Colonic mucosa (tissue), 4 donors: Measurements from ENCODE around the gene PTPRN2. TPM values are rescaled to one million over a fixed set of nuclear protein-coding genes. Genes with fewer than 3 reads are reported as not detected.

Source experiments
- DNase-seq: peaks from one replicate; pipeline ENCODE4 v3.0.0-alpha.2; 2020
- H3K27ac ChIP-seq: fragments of 200-600 bp; one replicate; pipeline ENCODE4 v1.8.0; 2021
- H3K27me3 ChIP-seq: fragments of 200-600 bp; one replicate; pipeline ENCODE4 v1.8.0; 2021
- H3K36me3 ChIP-seq: fragments of 200-600 bp; one replicate; pipeline ENCODE4 v1.8.0; 2021
- H3K4me1 ChIP-seq: fragments of 200-600 bp; one replicate; pipeline ENCODE4 v1.8.0; 2021; ENCODE audit warnings: mild to moderate bottlenecking
- H3K4me3 ChIP-seq: fragments of 200-600 bp; one replicate; pipeline ENCODE4 v1.8.0; 2021
- H3K9ac ChIP-seq, 2 donors: one replicate each; pipeline ENCODE4 v1.7.0; 2013; ENCODE audit warnings: control low read depth in 2 of 2, low read depth in 2 of 2, low read length in 2 of 2
- H3K9me3 ChIP-seq: fragments of 200-600 bp; one replicate; pipeline ENCODE4 v1.8.0; 2021
- CTCF ChIP-seq: fragments of 200-600 bp; IDR thresholded peaks from one replicate; pipeline ENCODE4 v1.8.0; 2022; ENCODE audit warnings: antibody characterized with exemption, mild to moderate bottlenecking
- intact Hi-C: fragments of 100-400 bp; cut with DNase I; formaldehyde crosslinking; loops from one replicate; pipeline ENCODE4 v1.14.1; 2022
- total RNA-seq, 2 donors: library from RNA; stranded (reverse); fragmentation: NEBNext Ultra II Directional in 1 of 2; extraction: Animal tissue kit (Norgen Biotek cat#: 25700) in 1 of 2; gene quantifications; one replicate each; pipeline ENCODE4 v1.2.1, GENCODE V29; 2021
- donor health status: healthy.
- donor health status: DM: no; HTN: no; CAD: no.
- donor health status: DM: no; HTN: no; CAD: no.

The PTPRN2 gene
- total RNA-seq, 2 donors from 2014 or later, result 14.7 to 21.6 TPM

GRCh38 chr7:157653827-157654207, 933.8 kb downstream of the PTPRN2 start:
- Histone ChIP-seq H3K27ac (no peak overlapping the region), H3K36me3 (no peaks in the 10 kb centered on the region), H3K4me1 (no peaks in the 10 kb centered on the region), H3K27me3 (no peaks in the 10 kb centered on the region), H3K9ac (no peak overlapping the region), H3K4me3 (no peak overlapping the region), H3K9me3 (no peaks in the 10 kb centered on the region)
- intact Hi-C loops, result no loop called here
- TF ChIP-seq CTCF, result no peak
- no peak for DNase-seq

- no peak overlapping the region for H3K4me3 ChIP-seq
- DNase-seq, result no peak
- no peaks in the 10 kb centered on the region for H3K36me3 ChIP-seq
- intact Hi-C loops, result no loop called here
- no peak overlapping the region for H3K27ac ChIP-seq
- TF ChIP-seq CTCF, result no peak
- no peak overlapping the region for H3K9ac ChIP-seq
- no peaks in the 10 kb centered on the region for H3K9me3 ChIP-seq
- H3K27me3 ChIP-seq, result no peaks in the 10 kb centered on the region
- H3K4me1 ChIP-seq, result no peaks in the 10 kb centered on the region
Observed at GRCh38 chr7:157652954-157653826, 934.4 kb downstream of the PTPRN2 start.

- intact Hi-C loops, result no loop called here
- Histone ChIP-seq H3K27me3 (no peaks in the 10 kb centered on the region), H3K9me3 (no peaks in the 10 kb centered on the region), H3K4me3 (no peak overlapping the region), H3K4me1 (no peaks in the 10 kb centered on the region), H3K36me3 (no peaks in the 10 kb centered on the region), H3K27ac (no peak overlapping the region), H3K9ac (no peak overlapping the region)
- DNase-seq, result no peak
- no peak for TF ChIP-seq CTCF
Observed at GRCh38 chr7:157652161-157652953, 935.3 kb downstream of the PTPRN2 start.

- H3K36me3 ChIP-seq, result no peaks in the 10 kb centered on the region
- H3K27ac ChIP-seq, result no peak overlapping the region
- H3K4me3 ChIP-seq, result no peak overlapping the region
- no peak for DNase-seq
- H3K9me3 ChIP-seq, result no peaks in the 10 kb centered on the region
- no peaks in the 10 kb centered on the region for H3K4me1 ChIP-seq
- TF ChIP-seq CTCF, result no peak
- no peak overlapping the region for H3K9ac ChIP-seq
- no peaks in the 10 kb centered on the region for H3K27me3 ChIP-seq
- intact Hi-C loops, result no loop called here
Observed at GRCh38 chr7:157651366-157652160, 936.1 kb downstream of the PTPRN2 start.

GRCh38 chr7:157650801-157651200, 936.8 kb downstream of the PTPRN2 start:
- no peak overlapping the region for H3K9ac ChIP-seq
- no peaks in the 10 kb centered on the region for H3K27me3 ChIP-seq
- no peaks in the 10 kb centered on the region for H3K9me3 ChIP-seq
- H3K4me3 ChIP-seq, result no peak overlapping the region
- TF ChIP-seq CTCF, result no peak
- H3K36me3 ChIP-seq, result no peaks in the 10 kb centered on the region
- no peak overlapping the region for H3K27ac ChIP-seq
- DNase-seq, result no peak
- H3K4me1 ChIP-seq, result no peaks in the 10 kb centered on the region
- intact Hi-C loops, result no loop called here
